Subcutaneous adipose tissue (tissue), 4 donors: ENCODE results near the gene RDX. TPM values are rescaled to one million over a fixed set of nuclear protein-coding genes. Genes with fewer than 3 reads are reported as not detected.

ENCODE experiments used
- total RNA-seq, 4 donors: library from RNA; depleted of rRNA; stranded (reverse); fragments of >200 nt; gene quantifications; one replicate each; pipeline ENCODE4 v1.1.0, GENCODE V29; 2016
- TF ChIP-seq, protein P1 (sequence below): fragments of 450-650 bp; IDR thresholded peaks from one replicate; pipeline ENCODE4 v1.5.1; 2016; ENCODE audit warnings: low read depth, mild to moderate bottlenecking, control low read depth, antibody characterized with exemption, moderate library complexity

RDX gene
- total RNA-seq, 4 donors from 2014 or later, result 74.9 to 169 (median 106) TPM

- TF ChIP-seq, protein P1, sequence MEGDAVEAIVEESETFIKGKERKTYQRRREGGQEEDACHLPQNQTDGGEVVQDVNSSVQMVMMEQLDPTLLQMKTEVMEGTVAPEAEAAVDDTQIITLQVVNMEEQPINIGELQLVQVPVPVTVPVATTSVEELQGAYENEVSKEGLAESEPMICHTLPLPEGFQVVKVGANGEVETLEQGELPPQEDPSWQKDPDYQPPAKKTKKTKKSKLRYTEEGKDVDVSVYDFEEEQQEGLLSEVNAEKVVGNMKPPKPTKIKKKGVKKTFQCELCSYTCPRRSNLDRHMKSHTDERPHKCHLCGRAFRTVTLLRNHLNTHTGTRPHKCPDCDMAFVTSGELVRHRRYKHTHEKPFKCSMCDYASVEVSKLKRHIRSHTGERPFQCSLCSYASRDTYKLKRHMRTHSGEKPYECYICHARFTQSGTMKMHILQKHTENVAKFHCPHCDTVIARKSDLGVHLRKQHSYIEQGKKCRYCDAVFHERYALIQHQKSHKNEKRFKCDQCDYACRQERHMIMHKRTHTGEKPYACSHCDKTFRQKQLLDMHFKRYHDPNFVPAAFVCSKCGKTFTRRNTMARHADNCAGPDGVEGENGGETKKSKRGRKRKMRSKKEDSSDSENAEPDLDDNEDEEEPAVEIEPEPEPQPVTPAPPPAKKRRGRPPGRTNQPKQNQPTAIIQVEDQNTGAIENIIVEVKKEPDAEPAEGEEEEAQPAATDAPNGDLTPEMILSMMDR, result no peak
Observed at GRCh38 chr11:110126936-110127335, 169.5 kb downstream of the RDX start.

- TF ChIP-seq, protein P1, result no peak
Observed at GRCh38 chr11:110125632-110126031, 170.8 kb downstream of the RDX start.

Other genes with a start within 250 kb of the RDX start
- gene ZC3H12C, start 203.2 kb downstream of the RDX start, total RNA-seq, result 10 to 100 TPM; 14.7 to 22.2 (median 17.4) TPM
- gene FDX1, start 133.3 kb upstream of the RDX start, total RNA-seq, result 10 to 100 TPM; 14.3 to 42.8 (median 17.2) TPM